OCI-LY1 (cell line): Measurements from ENCODE around the gene EFHC2.
"Not testable (repeated sequence)": the region's sequence is repeated elsewhere in the genome, so short reads cannot be mapped to it uniquely, and the experiment has no call there.

ENCODE experiments used
- EZH2 ChIP-seq: fragments of 200-600 bp; sonication (generic), shearing (Covaris generic); IDR thresholded peaks from 2 replicates; pipeline ENCODE4 v1.8.0; 2017; ENCODE audit warnings: borderline replicate concordance, mixed run types, mild to moderate bottlenecking, antibody characterized with exemption, low read length, moderate library complexity, mixed read lengths
- TF ChIP-seq, protein P1 (sequence below): fragments of 200-600 bp; sonication (generic), shearing (Covaris generic); IDR thresholded peaks from 2 replicates; pipeline ENCODE4 v1.5.1; 2017; ENCODE audit warnings: mild to moderate bottlenecking, antibody characterized with exemption, low read length, moderate library complexity, mixed read lengths

DNA sequence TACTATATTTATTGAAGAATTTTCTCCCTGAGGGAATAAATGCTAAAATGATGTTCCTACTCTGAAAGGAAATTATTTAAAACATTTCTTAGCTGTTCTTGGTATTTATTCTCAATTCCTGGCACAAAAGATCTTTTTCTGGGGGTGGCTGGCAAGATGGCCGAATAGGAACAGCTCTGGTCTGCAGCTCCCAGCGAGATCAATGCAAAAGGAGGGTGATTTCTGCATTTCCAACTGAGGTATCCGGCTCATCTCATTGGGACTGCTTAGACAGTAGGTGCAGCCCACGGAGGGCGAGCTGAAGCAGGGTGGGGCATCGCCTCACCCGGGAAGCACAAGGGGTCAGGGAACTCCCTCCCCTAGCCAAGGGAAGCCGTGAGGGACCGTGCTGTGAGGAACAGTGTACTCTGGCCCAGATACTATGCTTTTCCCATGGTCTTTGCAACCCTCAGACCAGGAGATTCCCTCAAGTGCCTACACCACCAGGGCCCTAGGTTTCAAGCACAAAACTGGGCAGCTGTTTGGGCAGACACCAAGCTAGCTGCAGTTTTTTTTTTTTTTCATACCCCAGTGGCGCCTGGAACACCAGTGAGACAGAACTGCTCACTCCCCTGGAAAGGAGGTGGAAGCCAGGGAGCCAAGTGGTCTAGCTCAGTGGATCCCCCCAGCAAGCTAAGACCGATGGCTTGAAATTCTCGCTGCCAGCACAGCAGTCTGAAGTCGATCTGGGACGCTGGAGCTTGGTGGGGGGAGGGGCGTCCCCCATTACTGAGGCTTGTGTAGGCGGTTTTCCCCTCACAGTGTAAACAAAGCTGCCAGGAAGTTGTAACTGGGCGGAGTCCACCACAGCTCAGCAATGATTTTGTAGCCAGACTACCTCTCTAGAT lies 90.5 kb downstream of the EFHC2 start:
- TF ChIP-seq, protein P1, sequence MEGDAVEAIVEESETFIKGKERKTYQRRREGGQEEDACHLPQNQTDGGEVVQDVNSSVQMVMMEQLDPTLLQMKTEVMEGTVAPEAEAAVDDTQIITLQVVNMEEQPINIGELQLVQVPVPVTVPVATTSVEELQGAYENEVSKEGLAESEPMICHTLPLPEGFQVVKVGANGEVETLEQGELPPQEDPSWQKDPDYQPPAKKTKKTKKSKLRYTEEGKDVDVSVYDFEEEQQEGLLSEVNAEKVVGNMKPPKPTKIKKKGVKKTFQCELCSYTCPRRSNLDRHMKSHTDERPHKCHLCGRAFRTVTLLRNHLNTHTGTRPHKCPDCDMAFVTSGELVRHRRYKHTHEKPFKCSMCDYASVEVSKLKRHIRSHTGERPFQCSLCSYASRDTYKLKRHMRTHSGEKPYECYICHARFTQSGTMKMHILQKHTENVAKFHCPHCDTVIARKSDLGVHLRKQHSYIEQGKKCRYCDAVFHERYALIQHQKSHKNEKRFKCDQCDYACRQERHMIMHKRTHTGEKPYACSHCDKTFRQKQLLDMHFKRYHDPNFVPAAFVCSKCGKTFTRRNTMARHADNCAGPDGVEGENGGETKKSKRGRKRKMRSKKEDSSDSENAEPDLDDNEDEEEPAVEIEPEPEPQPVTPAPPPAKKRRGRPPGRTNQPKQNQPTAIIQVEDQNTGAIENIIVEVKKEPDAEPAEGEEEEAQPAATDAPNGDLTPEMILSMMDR: not testable (repeated sequence)
- not testable (repeated sequence) for TF ChIP-seq EZH2
